Stimulated activated CD8-positive, alpha-beta memory T cell treated with anti-CD3 and anti-CD28 coated beads, Interleukin-12 subunit alpha, Interleukin-12 subunit beta, amount 100 ng/mL, for 1 hour (primary cell): ENCODE data around the gene RNF114.

Experiments
- DNase-seq: peaks from one replicate; pipeline ENCODE4 v3.0.0-alpha.2; 2020; ENCODE audit warnings: low read depth

The RNF114 gene

DNA sequence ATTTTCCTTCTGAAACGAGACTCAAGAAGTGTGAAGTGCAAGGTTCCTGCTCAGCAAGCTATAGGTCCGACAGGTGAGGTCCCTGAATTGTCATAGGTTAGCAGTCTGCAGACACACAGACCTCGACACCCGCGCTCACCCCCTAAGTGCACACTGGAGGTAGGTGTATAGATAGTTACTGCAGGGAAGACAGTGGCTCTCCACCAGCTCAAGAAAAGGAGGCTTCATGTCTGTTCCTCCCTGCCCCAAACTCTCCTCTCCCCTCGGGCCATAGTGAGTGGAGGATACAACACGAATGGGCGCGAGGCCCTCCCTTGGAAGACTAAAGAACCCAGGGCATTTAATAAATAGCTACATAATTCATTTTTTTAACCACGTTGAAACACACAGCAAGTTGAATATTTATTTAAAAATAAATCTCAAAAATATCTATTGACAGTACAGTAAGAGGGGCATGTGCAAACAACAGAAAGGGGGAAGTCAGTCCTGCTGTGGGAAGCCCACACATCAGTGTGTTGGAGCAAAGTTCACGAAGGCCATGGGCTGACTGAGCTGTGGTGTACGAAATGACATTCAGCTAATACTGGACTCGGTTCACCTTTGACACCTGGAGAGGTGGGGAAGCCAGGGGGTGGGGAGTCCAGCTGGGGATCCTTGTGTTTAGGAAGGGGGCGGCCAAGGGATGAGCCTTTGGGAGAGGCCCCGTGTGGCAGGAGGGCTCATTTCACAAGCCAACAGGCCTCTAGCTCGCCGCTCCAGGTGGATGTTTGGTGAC is 31.6 kb upstream of the RNF114 start:
- DNase-seq: no peak

DNA sequence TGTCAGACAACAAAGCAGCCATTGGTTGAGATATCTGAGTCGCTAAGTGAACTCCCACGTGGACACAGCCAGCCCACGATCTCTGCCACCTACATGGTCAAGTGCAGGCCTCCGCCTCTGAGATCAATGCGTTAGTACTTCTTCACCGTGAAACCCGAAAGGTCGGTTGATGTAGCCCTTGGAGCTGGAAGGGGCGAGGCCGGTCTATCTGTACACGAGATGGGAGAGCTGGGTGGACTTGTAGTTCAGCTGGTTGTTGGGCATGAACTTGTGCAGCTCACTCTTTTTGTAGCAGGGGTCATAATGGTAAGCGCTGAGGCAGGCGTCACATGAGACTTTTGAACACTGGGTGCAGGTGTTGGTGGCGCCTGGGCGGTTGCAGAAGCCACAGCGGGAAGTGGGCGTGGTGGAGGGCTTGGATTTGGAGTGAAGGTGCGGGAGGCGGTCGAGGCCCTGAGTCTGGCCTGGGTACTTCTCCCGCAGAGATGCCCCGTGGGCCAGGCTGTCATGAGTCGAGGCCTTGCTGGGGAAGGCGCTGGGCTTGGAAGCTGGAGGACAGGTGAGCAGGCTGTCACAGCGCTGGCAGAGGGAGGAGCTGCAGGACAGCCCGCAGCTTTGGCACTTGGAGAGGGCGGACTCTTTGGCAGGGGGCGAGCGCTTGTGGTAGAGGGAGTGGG is 30.6 kb upstream of the RNF114 start:
- DNase-seq: no peak

DNA sequence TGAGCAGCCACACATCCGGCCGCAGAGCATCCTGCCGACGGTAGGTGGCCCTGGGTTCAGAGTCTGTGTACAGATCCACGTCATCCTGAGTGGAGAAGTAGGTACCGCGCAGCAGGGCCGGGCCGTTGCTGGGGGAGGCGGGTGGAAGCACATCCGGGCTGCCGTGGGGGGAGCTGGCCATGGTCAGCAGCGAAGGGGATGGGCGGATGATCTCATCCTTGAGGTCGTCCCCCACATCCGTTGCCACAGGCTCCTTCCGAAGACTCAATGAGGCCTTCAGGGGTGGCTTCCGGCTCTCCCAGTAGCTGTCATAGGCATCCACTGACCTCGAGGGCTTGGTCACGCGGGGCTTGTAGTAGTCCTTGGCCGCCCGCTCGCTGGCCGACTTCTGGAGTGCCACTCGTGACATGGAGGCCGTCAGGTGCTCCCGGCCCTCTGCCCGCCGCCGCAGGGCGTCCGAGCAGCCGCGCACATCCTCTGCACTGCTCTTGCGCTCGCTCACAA is 30.0 kb upstream of the RNF114 start:
- DNase-seq: no peak

DNA sequence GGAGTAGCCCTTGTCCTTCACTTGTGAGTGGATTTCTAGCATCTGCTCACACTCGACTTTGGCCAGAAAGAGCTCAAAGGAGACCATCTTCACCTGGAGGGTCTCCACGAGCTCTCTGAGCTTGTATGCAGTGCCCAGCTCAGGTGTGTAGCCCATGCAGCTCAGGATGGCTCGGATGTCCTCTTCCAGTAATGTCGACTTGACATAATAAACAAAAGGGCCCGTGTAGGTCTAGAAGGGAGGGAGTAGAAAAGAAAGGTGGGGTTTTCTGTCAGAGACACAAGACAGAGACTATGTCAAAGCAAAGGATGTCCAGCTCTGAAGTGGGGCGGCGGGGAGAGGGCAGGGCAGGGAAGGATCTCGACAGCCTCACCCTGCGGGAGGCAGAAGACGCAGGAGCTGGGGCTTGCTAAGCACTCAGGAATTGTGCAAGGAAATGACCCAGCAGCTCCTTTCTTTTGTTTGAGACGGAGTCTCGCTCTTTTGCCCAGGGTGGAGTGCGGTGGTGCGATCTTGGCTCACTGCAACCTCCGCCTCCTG is 29.5 kb upstream of the RNF114 start:
- DNase-seq: no peak

DNA sequence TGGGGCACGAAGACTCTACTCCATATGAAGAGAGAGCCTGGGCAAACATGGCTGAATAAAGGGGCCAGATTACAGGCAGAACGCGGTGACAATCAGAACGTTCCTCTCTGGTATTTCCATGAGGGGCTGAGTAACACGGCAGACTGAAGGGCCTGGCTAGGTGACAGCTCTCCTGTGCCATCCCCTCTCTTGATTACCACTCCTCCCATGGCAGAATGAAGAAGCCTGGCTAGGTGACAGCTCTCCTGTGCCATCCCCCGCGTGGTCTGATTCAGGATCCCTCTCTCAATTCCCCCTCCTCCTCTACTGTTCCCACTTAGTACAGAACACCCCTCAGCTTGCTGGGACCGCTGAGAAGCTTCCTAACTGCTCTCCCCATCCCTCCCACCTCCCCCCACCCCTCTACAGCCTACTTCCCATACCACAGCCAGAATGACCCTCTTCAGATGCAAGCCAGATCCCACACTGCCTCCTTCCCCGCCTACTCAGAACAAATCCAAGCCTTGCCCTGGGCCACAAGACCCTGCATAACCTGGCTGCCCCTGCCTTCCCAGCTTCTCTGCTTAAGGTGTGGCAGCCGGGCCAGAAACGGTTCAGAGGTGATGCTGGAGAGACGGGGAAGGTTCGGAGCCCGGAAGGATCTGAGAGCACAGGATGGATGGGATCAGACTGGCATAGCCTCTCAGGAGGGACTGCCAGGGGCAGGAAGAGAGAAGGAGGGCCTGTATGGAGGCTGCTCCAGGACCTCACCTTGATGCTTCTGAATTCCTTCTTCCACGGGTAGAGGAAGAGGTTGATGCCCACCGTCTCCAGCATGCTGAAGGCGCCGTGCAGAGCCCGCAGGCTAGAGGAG is 28.6 kb upstream of the RNF114 start:
- DNase-seq: no peak

DNA sequence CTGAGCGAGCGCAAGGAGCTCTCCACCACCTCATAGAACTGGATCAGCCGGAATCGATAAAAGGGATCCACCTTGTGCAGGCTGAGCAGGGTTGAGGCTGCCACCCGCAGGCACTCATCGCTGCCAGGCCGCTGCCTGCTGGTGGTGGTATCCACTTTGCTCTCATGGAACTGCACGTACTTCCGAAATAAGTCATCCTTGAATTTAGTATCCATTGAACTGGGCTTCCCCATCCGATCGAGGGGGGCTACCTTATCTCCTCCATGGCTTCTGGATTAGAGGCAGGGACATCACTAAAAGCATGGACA is 28.0 kb upstream of the RNF114 start:
- DNase-seq: no peak

DNA sequence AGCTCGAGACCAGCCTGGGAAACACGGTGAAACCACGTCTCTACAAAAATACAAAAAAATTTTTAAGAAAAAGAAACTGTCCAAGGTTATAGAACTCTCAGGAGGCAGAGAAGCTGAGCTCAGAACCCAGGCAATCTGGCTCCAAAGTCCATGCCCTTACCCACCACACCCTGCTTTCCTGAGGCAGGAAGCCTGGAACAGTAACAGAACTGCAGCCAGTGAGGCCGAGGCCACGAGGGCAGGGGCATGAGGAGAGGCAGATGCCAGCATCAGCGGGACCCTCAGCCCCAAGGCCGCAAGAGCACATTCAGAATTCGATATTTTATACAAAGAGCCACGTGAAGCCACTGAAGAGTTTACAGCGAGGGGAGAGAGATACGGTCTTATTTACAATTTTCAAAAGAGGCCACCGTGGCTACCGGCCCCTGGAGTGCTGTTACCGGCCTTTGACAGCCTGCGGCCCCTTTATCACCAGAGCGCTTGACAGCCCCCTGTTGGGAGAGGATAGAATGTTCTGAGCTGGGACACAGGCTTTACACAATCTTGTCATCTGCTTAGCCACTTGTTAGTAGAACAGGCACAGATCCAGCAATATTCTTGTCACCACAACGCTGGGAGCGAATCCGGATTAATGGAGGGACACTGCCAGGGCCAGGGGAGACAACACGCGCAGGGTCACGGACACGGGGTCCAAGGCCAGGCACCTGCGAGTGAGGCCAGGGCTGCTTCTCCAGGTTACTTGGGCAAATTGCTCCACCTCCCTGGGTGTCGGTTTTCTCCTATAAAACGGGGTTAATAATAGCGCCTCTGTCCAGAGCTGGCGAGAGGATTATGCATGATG is 26.5 kb upstream of the RNF114 start:
- no peak for DNase-seq

DNA sequence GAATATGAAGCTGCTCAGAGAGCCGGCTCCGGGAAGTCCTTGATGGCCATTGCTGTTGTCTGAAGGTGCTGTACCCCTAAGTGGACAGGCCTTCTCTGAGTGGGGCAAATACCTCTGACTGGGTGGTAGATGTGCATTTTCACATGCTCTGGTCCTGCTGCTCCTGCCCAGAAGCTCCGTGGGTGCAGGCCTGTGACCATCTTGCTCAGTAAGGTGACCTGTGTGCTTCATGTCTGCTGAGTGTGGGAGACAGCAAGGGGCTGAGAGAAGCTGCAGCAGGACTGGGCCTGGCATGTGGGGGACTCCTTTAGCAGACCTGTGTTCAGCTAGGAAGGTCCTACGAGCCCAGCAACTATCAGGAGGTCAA is 25.9 kb upstream of the RNF114 start:
- no peak for DNase-seq

DNA sequence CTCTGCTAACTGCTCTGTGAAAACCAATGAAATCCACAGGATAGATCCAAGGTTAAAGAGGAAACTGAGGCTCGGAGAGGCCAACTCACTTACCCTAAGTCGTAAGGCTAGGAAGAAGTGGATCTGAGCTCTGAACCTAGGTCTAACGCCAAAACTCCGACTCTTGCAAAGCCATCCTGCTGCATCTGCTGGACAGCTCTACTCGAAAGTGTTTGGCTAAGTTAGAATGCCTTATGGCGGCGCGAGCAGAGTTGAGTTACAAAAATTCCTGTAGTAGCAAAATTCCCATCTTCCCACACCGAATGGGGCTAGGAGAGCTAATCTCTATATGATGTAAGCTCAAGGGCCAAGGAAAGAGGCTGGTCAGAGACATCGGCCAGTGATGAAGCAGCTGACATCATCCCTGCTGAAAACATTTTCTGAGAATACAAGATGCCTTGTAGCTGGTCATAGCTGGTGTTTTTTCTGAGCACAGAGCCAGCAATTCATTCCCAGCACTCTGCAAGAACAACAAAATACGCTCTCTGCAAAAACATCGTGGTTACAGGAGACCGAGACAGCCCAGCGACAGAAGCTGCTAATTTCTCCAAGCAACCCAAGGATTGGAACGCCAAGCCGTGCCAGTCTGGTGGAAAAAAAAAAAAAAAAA is 22.7 kb upstream of the RNF114 start:
- DNase-seq: no peak

DNA sequence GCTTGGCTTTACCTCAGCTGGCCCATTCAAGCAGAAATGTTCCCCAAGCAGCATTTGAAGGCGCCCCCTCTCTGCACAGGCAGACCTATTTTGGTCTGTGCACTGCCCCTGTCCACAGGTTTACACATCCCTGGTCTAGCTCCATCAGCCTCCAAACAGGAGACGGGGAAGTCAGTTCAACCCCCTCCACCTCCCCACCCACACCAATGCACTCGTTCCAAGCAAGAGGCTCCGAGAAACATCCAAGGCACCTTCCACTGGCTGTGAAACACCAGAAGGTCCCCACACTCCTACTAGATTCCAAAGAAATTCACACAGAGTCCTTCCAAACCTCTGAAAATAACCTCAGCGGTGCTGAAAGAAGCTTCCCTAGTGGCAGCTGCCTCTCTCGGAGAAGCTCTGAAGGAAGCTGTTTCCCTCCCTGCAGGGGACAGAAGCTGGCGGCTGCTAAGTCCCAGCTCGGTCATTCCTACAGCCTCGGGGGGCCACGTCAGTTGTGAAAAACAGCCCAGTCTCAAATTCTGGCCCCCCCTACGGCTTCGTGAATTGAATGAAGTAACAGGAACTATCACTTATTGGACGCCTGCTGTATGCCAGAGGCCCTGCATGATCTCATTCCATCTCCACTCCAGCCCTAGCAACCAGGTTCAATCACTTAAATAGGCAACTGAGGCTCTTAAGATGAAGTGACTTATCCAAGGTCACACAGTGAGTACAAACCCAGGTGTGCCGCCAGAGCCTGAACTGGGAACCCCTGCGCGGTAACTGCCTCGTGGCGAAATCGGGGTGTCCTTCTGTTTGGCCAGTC is 21.7 kb upstream of the RNF114 start:
- no peak for DNase-seq

DNA sequence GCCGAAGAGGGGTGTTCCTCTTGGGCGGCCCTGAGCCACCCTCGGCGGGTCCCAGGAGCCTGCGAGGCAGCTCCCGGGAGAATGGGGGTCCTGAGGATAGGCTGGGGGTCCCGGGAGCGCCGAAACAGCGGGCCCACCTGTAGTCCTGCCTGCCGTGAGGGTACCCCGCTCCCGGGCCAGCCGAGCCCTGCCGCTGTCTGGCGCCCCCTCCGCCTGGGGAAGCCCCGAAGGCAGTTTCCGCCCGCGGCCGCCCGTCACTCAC is 21.1 kb upstream of the RNF114 start:
- no peak for DNase-seq

DNA sequence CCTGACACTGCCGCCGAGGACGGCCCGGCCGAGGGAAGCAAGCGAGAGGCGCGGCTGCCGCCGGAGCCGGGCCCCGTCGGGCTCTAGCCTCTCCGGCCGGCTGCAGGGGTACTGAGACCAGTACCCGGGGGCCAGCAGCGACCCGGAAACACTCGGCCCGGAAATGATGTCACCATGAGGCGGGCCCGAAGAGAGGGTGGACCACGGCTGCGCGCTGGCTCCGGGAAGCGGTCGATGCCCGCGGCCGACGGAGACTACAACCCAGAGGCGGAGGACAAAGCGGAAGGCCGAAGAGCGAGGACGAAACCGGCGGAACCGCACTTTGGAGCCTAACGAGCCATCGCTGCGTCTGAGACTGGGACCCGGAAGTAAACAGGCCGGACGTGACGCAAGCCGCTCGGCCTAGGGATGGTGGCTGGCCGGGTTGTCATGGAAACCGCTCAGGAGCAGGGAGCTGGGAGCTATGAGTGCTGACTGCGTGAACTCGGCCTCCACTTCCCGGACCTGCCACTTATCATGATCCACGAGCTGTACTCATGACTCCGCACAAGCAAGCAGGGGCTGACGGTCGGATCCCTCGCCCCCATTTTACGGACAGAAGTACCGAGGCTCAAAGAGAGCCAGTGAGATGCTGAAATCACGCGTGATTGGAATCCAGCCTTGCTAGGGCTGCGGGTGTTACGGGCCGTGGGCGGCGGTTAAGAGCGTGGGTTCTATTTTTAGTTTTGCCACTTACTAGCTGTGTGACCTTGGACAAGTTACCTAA is 20.6 kb upstream of the RNF114 start, which contains the start of gene SPATA2:
TSS of gene SPATA2 (minus strand) at position 150 of the 766 bp plus-strand sequence. CDS start 7,039 bp downstream, outside the sequence.
- peak; percentile 91 for DNase-seq

DNA sequence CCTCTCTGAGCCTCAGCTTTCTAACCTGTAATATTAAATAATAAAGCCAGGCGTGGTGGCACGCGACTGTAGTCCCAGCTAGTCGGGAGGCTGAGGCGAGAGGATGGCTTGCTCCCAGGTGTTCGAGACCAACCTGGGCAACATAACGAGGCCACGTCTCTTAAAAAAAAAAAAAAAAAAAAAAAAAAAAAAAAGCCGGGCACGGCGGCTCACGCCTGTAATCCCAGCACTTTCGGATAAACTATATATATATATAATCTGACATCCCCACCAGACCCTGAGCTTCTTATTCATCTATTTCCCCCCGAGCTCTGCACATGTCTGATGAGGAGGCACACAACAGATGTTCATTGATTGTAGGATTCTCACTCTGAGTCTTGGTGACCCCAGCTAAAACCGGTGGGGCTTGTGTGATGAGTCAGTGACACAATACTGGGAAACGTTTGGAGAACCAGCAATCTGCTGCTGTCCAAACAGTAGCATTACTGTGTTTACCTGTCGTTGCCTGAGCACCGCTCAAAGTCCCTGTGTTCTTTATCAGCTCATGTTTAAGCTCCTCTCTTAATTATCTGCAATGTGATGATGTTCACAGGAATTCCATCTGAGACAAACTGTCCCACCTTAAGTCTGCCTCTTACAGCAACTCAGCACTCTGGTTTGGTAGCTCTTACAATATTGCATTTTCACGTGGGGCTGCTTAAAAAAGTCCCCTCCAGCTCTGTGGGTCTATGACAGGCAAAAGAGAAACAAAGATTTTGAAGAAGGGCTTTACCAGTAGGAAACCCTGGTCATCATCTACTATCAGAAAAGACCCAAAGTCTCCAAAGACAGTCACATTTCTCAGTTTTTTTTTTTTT is 19.8 kb upstream of the RNF114 start:
- no peak for DNase-seq

DNA sequence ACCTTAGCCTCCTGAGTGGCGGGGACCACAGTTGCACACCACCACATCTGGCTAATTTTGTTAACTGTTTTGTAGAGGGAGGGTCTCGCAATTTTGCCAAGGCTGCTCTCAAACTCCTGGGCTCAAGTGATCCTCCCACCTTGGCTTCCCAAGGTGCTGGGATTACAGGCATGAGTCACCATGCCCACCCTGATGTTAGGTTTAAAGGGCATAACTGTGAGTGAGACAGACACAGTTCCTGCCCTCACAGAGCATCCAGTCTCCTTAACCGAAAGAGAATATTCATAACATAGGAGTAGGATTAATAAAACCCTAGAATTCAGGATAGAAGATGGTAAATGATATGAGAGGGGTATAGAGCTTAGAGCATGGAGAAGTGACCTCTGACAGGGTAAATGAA is 17.8 kb upstream of the RNF114 start:
- DNase-seq: no peak

DNA sequence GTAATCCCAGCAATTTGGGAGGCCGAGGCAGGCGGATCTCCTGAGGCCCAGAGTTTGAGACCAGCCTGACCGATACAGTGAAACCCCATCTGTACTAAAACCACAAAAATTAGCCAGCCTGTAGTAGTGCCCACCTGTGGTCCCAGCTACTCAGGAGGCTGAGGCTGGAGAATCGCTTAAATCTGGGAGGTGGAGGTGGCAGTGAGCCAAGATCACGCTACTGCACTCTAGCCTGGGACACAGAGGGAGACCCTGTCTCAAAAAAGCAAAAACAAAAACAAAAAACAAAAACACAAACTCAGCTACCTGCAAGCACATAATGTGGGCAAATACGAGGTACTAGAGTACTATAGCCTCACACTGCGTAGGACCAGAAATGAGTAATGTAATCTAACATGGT is 17.2 kb upstream of the RNF114 start:
- DNase-seq: no peak

DNA sequence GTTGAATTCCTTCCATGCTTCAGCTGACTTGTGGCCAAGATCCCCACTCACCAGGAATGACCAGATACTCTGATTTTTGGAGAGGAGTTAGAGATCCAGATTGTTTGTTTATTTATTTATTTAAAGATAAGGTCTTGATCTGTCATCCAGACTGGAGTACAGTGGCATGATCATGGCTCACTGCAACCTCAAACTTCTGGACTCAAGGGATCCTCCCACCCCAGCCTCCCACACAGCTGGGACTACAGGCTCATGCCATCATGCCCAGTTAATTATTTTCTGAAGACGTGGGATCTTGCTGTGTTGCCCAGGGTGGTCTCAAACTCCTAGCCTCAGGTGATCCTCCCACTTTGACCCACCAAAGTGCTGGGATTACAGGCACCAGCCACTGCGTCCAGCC is 16.7 kb upstream of the RNF114 start:
- DNase-seq: no peak

DNA sequence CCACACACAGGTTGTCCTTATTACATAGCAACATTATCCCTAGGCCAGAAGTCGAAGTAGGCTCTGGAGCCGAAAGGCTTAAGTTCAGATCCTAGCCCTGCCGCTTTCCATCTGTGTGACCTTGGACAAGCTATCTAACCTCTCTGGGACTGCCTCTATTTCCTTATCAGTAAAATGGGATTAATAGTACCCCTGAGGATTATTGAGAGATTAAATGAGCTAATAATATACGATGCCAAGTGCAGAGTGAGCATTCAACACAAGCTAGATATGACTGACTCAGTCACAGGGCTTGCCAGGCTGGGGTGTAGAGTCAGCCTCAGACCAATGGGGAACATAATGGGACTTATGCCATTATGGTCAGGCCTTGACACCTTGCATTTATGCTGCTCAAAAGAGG is 11.9 kb upstream of the RNF114 start:
- DNase-seq: no peak

DNA sequence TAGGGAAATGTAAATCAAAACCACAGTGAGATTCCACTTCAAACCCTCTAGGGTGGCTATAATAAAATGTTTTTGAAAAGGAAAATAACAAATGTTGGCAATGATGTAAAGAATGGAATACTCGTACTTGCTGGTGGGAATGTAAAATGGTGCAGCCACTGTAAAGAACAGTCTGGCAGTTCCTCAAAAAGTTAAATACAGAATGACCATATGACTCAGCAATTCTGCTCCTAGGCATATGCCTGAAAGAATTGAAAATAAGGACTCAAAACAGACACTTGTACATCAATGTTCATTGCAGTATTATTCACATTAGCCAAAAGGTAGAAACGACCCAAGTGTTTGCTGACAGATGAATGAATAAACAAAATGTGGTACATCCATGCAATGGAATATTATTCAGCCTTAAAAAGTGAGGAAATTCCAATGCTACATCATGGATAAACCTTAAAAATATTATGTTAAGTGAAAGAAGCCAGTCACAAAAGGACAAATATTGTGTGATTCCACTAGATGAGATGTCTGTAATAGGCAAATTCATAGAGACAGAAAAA is 10.2 kb upstream of the RNF114 start:
- DNase-seq: no peak
